NCI-H748 (cell line): ENCODE data around the gene FPR2.

ENCODE experiments used
- DNase-seq: peaks from one replicate; lab custom pipeline; 2025; ENCODE audit not compliant: unreplicated experiment; lab: John Stamatoyannopoulos, UW

The FPR2 gene

DNA sequence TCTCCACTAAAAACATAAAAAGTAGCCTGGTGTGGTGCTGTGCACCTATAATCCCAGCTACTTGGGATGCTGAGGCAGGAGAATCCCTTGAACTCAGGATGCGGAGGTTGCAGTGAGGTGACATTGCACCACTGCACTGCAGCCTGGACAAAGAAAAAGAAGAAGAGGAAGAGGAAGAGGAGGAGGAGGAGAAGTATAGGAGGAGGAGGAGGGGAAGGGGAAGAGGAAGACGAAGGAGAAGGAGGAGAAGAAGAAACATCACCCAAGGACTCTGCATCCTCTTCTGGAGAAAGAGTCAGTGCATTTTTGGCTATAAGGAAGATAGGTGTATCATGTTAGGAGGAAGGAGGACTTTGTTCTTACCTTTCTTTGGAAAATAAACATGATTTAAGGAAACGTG is 21.0 kb downstream of the FPR2 start:
- no peak for DNase-seq

DNA sequence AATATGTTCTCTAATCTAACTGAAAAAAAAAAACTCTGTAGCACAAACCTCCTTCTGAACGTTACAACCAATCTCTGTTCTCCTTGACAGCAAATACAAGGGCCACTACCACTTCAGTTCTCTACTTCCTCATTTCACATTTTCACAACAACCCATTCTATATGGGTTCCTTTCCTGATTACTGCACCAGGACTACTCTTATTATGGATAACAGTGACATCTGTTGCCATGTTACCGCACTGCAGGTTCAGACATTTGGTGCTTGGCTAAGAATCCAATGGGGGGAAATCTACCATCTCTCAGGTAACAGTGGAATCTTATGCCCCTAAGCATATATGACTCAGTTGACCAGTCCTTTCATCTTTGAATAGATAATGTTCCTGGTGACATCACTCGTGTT is 22.4 kb downstream of the FPR2 start:
- DNase-seq: peak; percentile 25

DNA sequence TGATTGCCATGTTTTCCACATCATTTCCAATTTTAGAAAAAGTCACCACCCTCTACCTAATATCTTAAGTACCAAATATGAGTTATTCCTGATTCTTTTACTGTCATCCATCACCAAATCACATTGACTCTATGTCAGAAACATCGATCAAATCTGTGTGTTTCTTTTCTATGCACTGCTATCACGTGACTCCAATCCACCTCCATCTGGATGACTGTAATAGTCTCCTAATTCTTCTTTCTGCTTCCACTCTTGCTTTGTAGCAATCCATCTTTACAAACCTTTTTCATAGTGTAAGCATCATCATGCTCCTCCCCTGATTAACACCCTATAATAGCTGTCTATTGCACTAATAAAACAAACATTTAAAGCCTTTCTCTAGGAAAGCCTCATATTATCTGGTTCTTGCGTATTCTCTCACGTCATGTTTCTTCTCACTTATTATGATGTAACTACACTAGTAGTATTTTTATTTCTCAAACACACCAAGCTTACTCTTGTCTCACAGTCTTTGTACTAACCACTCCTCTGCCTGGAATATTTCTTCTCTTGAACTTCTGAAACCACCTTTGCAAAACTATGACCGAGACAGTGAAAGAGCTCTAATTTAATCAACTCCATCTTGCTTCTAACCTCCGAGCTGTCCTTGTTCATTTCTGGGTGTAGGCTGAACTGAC is 23.3 kb downstream of the FPR2 start:
- DNase-seq: no peak

DNA sequence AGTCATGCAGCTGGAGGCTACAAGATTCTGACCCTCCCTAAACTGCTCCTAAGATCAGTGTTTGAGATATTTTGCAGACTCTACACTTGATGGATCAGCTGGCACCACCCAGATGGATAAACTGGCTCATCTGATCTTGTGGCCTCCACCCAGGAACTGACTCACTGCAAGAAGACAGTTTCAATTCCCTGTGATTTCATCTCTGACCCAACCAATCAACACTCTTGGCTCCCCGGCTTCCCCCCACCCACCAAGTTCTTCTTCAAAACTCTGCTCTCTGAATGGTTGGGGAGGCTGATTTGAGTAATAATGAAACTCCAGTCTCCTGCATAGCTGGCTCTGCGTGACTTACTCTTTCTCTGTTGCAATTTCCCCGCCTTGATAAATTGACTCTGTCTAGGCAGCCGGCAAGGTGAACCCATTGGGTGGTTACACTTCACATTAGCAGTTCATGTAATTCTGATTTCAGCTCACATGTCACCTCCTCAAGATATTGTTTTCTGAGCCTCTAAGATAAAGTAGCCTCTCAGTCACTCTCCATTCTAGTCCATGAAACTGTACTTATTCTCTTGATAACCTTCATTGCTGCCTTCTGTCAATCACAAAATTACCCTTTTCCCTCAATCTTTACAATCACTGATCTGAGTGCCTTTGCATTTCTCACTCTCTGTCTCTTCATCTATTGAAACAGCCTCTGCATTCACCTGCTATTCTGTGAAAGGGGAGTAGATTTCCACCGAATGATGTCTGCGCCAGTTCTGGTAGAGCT is 24.1 kb downstream of the FPR2 start:
- no peak for DNase-seq

DNA sequence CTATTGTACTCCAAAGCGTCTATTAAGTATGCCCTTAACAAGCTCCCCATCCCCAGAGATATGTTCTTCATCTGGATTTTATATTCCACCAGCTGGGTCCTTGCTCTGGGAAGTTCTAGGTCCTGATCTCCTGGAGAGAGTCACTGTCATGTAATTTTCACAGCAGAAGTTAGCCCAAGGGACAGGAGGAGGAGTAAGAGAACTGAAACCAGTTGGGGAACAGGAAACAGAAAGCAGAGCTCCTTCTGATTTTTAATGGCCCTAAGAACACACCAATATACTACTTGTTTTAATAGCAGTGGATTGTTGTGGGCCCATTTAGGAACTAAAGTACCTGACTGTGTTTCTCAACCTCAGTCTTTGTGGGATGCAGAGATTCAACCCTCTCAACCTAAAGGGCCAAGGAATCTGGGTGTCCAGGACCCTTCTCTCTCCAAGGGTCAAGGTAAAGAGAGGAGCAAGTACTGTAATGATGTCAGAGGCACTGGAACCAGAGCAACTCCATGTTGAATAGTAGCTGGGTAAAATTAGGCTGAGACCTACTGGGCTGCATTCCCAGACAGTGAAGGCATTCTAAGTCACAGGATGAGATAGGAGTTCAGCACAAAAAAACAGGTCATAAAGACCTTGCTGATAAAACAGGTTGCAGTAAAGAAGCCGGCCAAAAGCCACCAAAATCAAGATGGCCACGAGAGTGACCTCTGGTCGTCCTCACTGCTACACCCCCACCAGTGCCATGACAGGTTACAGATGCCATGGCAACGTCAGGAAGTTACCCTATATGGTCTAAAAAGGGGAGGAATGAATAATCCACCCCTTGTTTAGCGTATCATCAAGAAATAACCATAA is 25.9 kb downstream of the FPR2 start:
- no peak for DNase-seq

DNA sequence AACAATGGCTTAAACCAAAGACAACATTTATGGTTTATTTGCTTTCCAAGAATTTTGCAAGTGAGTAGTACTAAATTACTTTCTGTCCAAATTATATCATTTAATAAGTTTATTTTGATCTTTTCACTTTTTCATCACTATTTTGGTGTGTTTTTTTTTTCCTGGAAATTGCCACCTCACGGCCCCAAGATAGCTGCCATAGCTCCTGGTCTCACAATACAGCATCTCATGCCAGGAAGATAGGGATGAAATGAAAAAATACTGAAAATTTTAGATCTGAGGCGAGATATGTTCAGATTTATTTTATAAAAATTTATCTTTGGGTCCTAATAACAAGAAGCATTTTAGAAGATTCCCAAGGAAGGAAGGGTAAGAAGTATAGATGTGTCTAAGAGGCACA is 27.0 kb downstream of the FPR2 start:
- DNase-seq: no peak

DNA sequence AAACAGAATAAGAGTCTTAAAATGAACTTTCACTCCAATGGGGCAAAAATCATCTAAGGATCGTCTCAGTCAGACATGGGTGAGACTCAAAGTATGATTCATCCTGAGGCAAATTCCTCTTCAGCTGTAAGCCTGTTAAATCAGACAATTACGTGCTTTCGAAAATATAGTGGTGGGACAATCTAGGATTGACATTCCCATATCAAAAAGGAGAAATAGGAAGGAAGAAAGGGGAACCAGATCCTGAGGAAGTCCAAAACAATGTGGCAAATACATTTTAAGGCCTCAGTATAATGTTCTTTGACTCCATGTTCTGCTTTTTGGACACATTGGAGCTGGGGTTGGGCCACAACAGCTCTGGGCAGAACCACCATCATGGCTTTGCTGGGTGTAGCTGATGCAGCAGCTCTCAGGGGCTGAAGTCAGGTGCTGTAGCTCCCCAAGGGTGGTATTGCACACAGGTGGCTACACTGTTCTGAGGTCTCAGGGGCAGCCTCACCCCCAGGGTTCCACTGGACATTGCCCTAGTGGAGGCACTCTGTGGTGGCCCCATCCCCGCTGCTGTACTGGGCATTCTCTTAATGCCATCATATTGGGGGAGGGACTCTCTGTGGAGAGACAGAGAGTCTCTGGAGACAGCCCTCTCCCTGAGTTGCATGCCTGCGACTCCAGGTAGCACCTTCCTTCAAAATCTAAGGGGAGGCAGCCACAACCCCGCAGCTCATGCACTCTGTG is 28.2 kb downstream of the FPR2 start:
- no peak for DNase-seq

DNA sequence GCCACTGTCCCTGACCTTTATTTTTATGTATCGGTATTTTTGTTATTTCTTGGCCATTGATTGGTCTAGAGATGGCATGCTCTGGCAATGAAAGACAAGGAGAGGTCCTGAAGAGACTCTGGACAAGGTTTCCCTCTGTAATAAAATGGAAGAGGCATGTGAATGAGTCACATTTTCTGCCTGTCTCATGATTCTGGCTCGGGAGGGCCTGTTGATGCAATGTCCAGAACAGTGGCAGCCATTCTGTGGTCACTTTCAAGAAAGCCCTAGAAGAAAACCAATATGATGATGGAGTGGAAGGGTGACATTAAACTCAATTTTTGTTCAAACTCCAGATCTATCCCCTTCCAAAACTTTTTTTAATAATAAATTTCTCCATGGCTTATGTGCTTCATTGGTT is 32.0 kb downstream of the FPR2 start:
- DNase-seq: no peak

DNA sequence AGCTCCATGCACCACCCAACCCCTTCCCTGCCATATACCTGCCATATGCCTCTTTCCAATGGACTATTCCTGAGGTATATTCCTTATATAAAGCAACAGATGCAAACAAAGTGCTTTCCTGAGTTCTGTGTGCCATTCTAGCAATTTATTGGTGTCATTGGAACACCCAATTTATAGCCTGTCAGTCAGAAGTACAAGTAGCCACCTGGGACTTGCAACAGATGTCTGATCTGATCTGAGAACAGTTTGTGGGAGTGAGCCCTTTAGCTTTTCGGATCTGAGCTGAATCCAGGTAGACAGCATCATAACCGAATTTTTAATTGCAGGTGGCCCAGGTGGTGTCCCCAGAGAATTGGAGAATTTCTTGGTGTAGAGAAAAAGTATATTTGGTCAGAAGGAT is 33.0 kb downstream of the FPR2 start:
- no peak for DNase-seq

DNA sequence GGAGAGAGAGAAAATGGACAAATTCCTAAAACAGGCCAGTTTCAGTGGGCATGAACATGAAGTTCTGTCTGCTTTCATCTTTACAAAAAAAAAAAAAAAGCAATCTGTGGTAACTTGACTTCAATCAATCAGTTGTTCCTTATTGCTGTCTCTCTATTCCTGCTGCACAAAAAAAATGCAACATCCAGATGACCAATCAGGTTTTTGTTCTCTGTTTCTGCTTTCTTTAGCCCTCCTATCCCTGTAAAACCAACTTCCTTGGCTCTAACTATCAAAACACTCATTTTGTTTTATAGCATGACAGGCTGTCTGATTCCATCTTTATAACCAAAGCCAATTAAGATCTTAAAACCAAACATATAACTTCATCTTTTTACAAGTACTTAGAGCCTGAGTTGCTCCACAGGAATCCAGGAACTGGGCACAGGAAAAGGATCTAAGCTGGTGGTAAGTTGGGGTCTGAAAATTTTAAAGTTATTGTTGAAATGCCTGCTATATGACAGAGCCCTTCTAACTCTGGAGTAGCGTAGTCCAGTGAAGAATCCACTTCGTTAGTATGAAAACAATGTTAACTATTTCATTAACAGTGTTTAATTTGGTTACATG is 34.0 kb downstream of the FPR2 start, which contains the start of gene FPR3:
Gene FPR3, plus strand, starts transcription at position 273 of the 606 bp plus-strand sequence. CDS start 28,592 bp downstream, outside the sequence.
- DNase-seq: no peak

DNA sequence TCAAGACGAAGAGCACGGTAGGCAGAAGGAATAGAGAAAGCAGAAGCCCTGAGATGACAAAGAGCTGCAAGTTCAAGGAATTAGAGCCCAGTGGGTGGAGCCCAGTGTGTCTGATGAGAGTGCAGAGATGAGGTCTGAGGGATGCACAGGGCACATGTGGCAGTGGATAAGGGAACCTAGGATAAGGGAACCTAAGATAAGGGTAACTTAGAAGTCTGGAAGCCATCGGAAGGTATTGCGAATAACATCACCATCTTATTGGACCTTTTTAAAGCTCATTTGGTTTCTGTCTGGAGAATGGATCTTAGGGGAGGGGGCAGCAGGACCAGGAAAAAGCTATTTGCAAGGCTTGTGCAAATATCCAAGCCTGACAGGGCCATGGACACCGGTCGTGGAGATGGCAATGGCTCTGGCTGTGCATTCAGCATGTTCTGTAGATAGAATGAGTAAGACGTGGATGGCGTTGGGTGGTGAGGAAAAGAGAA is 35.3 kb downstream of the FPR2 start:
- no peak for DNase-seq

DNA sequence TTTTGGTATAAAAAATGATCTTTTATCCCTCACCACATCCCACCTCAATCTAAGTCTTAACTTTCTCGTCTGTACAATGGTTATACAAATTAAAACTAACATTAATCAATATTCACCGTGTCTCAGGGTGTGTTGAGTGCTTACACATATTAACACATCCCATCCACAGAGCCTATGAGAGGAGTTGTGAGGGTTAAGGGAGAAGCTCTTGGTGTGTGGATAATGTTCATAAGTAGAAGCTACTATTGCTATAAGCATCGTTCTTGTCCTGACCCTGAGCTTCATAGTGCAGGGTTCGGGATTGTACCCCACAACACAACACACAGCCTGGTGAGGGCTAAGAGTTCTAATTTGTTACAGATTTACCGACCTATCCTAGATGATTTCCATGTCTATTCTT is 36.5 kb downstream of the FPR2 start:
- DNase-seq: no peak

DNA sequence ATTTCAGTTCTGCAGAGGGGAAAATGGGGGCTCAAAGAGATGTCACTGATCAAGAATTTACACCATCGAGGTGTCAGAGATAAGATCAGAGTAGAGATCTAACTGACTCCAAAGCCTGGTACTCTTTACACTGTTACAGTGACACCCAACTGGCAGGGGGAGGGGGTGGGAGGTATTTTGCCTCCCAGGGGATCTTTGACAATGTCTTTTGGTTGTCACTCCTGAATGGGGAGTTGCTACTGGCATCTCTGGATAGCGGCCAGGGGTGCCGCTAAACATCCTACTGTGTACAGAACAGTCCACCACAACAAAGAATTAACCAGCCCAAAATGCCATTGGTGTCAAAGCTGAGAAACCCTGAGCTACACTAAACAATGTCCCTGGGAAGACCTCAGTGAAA is 37.1 kb downstream of the FPR2 start:
- no peak for DNase-seq

DNA sequence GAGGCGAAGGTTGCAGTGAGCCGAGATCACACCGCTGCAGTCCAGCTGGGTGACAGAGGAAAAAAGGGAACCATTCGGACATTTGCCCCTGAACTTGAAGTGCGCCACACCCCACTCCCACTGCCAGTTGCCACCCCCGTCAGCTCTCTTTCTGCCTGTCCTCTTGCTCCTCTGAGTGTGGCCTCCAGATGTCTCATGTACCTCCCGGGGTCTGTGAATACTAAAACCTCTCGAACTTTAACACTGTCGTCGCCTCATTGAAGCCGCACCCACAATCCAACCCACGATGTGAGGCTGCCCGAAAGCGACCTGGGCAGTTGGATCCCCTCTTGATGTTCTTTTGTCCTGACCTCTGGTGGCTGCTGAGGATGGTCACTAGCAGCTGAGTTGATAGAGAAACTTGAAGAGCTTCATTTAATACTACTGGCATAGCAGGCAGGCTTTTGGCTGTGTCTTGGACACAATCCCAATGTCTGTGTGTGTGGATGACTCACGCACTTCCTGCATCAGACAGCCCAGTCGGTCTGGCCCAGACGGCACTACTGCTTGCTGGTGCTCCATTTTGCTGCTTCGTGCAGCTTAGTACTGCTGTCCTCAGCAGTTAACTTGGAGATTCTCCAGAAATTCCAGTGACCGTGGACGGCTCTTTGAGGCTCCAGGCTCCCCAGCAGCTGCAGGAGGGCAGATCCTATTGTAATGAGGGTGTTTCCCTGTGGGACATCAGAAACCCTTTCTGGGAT is 38.2 kb downstream of the FPR2 start:
- DNase-seq: peak; percentile 14

DNA sequence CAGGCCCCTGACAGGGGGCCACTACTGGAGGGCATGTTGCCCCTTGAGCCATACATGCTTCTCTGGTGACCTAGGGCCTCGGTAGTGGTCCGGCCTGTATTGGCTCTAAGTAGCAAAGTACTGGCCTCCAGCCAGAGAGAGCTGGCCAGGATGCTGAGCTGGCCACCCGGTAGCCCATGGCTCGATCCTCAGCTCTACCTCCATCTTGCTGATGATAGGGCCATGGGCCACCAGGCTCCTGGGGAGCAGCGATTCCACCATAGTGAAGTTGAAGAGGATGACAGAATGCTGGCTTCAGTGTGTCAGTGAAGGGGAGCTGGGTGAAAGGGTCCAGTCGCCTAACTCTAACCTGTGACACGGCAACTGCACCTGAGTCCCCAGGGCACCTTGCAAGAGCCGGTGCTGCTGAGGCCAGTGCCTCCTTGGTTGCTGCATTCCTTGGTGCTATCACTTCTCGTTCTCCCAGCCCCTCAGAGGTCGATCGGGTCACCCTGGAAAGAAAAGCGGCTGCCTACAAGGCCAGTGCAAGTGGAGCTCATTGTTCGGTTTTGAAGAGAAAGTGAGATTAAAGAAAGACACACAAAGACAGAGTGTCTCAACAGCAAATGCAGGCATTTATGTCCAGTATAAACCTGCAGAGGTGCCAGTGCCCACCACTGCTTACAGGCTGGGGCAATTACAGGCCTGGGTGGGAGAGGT is 38.9 kb downstream of the FPR2 start:
- DNase-seq: no peak

DNA sequence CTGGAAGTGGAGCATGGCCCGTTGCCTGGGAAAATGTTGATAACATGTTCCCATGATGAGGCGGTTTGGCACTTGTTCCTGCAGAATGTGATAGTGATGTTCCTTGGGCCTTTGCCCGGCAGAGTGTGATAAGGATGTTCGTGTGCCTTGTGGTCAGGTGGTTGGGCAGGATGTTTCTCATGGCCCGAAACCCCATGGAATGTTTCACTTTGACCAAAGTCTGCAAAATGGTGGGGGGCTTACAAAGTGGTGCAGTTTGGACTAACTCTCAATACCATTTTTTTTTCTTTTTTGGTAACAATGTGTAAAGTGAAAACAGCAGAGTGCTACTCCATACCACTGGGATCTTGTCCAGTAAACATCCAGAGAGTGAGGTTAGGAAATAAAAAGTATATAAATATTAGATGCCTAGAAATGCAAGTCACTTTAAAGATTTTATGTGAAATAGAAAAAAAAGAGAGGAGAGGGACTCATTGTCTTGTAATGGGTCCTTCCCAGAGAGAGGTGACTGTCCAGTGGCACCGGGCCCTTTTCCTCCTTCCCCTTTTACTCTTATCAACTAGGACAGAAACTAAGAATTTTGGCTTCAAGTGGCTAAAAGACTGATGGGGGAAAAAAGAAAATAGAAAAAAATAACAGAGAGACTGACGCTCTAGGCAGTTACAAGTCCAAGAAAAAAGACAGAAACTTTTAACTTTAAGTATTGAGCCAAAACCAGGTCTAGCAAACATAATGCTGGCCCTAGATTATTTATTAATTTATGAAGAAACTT is 39.7 kb downstream of the FPR2 start:
- DNase-seq: no peak

DNA sequence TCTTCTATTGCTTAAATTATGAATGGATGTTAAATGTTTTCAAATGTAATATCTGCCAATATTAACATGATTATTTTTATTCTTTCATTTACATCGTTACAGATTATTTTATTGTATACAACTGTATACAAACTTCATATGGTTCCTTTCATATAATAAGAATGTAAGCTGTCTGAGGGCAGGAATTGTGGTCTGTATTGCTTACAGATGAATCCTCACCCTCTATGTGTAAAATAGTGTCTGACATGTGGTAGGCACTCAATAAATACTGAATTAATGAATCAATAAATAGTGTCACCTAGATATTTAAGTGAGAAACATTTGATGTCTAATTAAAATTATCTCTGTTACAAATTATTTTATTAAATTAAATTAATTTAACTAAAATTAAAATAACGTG is 41.8 kb downstream of the FPR2 start:
- DNase-seq: no peak

DNA sequence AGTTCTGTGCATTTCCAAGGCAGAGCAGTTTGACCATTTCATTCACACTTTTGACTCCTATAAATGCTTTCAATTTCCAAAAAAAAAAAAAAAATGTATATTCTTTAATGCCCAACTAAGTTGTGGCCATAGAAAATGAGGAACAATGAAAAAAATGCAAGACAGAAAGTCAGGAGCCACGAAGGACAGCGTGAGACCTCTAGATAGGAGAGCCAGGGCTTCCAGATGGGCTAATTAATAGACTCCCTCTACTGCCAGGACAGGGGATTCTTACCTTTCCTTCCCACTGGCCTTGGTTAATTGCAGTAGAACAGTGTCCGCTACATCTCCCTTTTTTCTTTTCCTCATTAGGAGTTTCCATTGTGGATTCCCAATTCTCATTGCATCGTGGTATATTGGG is 42.5 kb downstream of the FPR2 start:
- no peak for DNase-seq
